HL-60 (cell line): Measurements from ENCODE around the gene OR2T12.

Experiments
- CTCF ChIP-seq: IDR thresholded peaks from one replicate; pipeline ENCODE4 v1.5.1; 2011; ENCODE audit warnings: low read length, control low read depth, inconsistent platforms; ENCODE audit not compliant: insufficient read depth
- GABPA ChIP-seq: IDR thresholded peaks from 2 replicates; pipeline ENCODE4 v1.6.1; 2012; ENCODE audit warnings: low read depth
- POLR2AphosphoS5 ChIP-seq: IDR thresholded peaks from 2 replicates; pipeline ENCODE4 v1.6.1; 2012; ENCODE audit warnings: low read depth
- REST ChIP-seq: IDR thresholded peaks from 2 replicates; pipeline ENCODE4 v1.6.1; 2012; ENCODE audit warnings: low read depth; ENCODE audit not compliant: insufficient replicate concordance
- SPI1 ChIP-seq: IDR thresholded peaks from 2 replicates; pipeline ENCODE4 v1.6.1; 2012; ENCODE audit warnings: low read depth, mild to moderate bottlenecking, borderline replicate concordance

DNA sequence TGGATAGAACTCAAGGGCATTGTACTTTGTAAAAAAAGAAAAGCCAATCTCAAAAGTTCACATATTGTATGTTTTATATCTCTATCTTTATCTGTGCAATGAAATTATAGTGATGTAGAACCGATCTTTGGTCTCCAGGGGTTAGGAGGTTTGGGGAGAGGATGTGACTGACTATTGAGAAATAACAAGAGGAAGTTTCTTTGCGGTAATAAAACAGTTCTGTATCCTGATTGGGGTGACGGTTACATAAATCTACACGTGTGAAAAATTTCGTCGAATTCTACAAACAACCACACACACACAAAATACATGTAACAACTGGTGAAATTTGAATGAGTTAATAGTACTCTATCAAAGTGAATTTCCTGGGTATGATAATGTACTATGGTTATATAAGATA, 14.8 kb downstream of the OR2T12 start:
- TF ChIP-seq CTCF (no peak), POLR2AphosphoS5 (no peak), REST (no peak), SPI1 (peak; percentile 44; the same call in 1 of the 2 replicates), GABPA (no peak)
